CD4-positive, alpha-beta T cell treated with Interleukin-4 for 1 hour (primary cell): ENCODE results near the gene COPA.
"Not testable (repeated sequence)": the region's sequence is repeated elsewhere in the genome, so short reads cannot be mapped to it uniquely, and the experiment has no call there.

Source experiments
- DNase-seq, 2 donors: peaks; one replicate each; pipeline ENCODE4 v3.0.0-alpha.2; 2020 to 2022

Gene COPA

DNA sequence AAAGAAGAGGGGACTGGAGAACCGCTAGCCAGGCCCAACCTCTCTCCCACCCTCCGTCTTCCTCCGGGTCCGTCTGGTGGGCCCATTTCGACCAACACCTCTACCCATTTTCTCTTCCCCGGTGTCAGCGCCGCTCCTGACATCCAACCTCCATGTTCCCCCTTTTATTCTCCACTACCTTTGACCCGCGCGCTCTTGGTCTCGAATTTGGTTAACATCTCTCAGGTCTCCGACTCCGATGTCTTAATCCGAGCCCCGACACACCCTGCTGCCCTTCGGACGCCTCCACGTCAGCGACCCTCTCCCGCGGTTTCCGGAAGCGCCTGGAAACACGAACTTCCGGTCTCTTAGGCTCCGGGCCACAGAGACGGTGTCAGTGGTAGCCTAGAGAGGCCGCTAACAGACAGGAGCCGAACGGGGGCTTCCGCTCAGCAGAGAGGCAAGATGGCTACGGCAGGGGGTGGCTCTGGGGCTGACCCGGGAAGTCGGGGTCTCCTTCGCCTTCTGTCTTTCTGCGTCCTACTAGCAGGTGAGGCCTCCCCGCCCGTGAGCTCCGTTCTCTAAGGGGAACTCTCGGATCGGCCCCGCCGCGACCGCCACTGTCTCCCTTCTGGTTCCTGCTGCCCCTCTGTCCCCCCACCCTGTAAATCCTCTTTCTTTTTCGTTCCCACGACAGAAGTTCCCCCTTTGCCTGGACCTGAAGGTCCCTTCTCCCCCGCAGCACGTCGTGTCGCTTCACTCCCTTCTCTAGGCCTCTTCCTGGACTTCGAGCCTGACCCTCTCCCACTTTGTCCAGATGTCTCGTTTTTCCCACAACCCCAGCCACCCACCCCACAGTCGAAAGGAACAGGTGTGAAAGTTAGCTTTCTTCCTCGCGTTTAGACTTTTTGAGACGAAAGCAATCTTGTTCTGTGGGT is at the start of gene COPA, which contains the start of gene NCSTN:
COPA (minus strand) TSS at position 298 of the 917 bp plus-strand sequence; CDS start at position 218, 80 bp downstream.
NCSTN (plus strand) TSS at position 431 of the 917 bp plus-strand sequence; CDS start at position 445, 14 bp downstream.
- DNase-seq, result peak; percentile 94 to 95

DNA sequence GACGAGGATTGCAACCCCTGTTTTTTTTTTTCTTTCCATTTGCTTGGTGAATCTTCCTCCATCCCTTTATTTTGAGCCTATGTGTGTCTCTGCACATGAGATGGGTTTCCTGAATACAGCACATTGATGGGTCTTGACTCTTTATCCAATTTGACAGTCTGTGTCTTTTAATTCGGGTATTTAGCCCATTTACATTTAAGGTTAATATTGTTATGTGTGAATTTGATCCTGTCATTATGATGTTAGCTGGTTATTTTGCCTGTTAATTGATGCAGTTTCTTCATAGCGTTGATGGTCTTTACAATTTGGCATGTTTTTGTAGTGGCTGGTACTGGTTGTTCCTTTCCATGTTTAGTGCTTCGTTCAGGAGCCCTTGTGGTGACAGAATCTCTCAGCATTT is 45.4 kb upstream of the COPA start:
- DNase-seq, result not testable (repeated sequence)

DNA sequence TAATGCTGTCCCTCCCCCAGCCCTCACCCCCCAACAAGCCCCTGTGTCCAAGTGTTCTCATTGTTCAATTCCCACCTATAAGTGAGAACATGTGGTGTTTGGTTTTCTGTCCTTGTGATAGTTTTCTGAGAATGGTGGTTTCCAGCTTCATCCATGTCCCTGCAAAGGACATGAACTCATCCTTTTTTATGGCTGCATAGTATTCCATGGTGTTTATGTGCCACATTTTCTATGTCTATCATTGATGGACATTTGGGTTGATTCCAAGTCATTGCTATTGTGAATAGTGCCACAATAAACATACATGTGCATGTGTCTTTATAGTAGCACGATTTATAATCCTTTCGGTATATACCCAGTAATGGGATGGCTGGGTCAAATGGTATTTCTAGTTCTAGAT is 41.8 kb upstream of the COPA start:
- not testable (repeated sequence) for DNase-seq

DNA sequence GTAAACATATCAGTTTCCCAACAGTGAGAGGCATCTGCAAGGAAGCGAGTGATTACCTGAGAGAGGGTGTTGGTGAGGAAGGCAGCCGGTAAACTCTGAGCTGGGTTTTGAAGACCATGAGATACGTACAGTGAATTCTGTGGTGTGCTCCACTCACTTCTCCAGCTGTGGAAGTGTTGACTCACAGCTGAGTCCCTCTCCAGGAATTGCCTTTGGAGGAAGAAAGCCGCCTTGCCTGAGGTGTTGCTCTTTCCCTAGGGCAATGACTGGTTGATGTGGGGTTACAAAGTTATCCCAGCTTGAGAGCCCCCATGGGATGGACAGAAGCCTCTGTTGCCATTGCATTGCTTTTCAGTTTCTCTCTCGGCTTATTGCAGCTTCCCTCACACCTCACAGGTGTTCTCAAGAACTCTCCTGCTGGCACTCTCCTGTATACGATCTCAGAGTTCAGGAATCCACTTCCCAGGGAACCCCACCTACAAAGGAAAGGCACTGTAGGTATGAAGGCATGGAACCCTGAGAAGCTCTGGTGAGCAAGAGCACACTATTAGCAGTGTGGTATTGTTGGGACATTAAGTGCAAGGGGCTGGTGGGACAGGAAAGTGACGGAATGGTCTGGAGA is 34.6 kb upstream of the COPA start:
- no peak for DNase-seq

DNA sequence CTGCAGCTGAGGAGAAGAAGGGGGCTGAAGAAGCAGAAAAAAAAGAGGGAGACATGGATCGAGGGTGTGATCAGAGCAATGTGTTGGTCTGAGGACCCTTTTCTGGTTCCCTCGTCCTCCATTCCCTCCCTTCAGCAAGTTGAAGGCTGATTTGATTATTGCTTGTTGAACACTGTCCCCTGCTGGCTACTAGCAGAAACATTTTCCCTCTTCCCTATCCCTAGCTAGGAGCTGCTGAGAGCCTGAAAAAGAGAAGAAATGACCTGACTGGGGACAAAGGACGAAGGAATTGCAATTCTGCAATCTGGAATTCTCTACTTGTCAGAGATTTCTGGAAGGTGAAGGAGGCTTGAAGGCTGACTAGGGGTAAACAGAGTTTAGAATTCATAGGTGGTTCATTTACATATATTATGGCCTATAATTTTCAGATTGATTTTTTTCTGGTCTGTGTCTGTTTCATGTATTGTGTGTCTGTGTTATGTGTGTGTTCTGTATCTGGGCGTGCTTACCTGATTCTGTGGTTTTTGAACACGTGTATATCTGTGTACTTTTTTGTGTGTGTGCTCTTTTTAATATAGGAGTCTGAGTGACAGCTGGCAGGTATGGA is 33.6 kb upstream of the COPA start:
- DNase-seq, result peak; percentile 32 to 63

DNA sequence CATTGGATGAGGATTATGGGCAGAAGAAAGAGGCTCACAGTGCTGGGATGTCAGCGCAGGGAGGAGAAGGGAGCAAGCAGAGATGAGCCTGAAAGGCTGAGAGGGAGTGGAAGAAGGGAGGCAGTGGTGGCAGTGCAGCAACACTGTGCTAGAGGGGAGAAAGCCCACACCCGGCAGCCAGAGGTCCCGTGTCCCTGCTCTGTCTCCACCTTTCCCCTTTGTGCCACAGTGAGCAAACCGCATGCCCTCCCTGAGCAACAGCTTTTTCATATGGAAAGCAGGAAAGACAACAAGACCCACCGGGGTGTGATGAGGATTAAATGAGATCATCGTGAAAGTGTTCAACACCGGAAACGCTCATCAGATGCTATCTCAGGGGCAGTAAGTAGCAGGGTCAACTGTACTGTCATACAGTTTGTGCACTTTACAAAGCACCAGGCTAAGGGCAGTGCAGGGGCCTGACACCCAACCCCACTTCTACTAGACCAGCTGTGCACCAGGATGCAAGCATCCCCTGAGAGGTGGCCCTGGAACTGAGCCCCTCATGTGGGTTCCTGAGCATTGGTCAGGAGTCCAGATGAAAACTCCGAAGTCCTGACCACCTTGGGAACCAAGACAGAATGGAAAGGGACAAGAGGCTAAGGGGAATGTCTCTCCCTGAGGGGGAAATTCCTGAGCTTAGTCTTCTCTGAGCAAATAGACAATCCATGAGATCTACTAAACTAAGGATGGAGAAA is 32.9 kb upstream of the COPA start:
- peak in 1 of 2 donors; percentile 11 for DNase-seq

DNA sequence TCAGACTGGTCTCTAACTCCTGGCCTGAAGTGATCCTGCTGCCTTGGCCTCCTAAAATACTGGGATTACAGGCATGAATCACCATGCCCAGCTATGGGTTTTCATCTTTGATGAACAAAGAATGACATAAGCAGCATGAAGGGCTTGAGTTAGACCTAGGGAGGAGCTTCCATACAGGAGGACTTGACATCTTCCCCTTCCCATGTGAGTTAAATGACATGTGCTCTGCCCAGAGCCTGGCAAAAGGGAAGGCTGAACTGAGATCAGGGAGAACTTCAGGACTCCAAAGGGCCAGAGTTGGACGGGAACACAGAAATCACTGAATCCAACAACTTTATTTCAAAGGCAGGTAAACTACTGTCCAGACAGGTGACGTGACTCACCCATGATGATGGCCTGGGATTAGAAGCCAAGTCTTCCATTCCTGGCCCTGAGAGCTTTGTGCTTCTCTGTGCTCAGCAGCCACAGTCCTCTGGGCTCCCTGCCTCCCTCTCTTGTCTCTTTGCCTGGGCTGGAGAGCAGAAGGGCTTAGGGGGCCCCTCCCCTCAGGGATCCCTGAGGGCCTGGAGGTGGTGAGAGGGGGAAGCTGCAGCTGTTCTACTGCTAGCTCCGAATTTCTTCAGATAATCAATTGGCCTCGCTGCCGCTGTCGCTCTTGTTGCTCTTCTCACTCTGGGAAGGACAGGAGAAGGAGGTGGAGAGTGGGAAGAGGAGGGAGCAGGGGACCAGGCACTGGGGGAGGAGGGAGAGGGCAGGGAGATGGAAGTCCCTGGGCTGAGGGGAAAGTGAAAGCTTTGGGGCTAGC is 31.5 kb upstream of the COPA start:
- no peak for DNase-seq

DNA sequence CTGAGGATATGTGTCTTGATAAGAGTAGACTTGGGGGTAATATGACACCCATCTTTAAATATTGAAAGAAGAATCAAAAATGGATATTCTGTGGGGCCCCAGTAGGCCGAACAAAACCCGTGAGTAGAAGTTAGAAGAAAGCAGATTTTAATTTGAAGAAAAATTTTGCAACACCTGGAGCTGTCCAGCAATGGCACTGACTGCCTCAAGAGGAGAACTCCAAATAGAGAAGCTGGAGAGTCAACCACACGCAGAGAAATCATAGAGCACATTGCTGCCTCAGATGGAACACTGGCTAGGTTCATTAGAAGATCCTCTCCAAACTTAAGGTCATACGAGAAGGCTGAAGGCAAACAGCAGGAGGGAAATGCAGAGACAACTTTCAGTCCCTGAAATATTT is 30.6 kb upstream of the COPA start:
- no peak for DNase-seq

DNA sequence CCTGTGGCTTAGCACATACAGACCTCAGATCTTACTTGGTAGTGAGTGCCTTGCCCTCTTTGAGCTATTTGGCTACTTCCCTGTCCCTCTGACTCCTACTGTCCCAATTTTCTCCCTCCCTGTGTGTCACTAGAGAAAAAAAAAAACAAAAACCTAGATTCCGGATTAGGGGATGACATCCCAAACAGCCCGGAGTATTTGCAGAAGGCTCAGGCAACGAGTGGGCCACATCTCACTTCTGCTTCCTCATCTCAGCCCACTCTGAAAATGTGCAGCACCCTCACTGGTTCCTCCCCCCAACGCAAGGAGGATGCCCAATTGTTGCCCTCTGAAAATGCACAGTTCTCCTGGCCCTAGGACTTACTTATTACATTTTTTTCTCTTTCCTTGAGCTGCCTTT is 28.7 kb upstream of the COPA start:
- no peak for DNase-seq

DNA sequence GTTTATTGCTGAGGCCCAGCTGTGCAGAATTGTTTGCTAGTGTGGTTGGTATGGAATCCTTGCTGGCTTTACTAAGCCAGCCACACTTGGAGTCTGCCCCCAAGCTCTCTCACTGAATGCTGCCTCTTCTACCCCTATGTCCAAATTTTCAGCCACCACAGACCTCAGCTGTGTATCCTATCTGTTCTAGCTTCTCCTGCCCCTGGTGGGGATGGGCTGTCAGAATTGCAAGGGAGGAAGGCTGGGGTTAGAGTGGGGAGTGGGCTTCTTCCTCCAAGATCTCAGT is 28.2 kb upstream of the COPA start:
- DNase-seq, result no peak

DNA sequence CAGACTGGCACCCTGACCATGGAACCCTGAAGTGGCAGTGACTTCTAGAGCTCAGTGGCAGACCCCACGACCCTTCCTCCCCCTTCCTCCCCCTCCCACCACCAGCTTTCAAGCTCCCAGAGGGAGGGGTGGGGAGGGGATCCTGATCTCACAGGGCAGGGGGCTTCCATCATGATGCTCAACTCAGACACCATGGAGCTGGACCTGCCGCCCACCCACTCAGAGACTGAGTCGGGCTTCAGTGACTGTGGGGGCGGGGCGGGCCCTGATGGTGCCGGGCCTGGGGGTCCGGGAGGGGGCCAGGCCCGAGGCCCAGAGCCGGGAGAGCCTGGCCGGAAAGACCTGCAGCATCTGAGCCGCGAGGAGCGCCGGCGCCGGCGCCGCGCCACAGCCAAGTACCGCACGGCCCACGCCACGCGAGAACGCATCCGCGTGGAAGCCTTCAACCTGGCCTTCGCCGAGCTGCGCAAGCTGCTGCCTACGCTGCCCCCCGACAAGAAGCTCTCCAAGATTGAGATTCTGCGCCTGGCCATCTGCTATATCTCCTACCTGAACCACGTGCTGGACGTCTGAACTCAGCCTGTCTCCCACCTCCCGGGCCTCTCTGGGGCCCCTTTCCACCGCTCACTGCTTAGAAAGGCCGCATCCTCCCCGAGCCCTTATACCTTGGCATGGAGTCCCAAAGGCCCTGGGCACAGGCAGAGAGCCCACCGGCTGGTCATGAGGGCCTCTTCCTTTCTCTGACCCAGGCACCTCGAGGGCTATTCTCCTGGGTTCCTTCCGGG is 27.7 kb upstream of the COPA start:
- no peak for DNase-seq

DNA sequence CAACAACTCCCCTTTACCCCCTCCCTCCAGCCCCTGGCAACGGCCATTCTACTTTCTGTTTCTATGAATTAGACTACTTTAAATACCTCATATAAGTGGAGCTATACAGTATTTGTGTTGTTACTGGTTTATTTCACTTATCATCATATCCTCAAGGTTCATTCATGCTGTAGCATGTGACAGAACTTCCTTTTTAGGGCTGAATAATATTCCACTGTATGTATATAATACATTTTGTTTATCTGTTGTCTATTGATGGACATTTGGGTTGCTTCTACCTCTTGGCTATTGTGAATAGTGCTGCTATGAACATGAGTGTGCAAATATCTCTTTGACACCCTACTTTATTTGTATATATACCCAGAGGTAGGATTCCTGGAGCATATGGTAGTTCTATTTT is 26.0 kb upstream of the COPA start:
- DNase-seq, result no peak

DNA sequence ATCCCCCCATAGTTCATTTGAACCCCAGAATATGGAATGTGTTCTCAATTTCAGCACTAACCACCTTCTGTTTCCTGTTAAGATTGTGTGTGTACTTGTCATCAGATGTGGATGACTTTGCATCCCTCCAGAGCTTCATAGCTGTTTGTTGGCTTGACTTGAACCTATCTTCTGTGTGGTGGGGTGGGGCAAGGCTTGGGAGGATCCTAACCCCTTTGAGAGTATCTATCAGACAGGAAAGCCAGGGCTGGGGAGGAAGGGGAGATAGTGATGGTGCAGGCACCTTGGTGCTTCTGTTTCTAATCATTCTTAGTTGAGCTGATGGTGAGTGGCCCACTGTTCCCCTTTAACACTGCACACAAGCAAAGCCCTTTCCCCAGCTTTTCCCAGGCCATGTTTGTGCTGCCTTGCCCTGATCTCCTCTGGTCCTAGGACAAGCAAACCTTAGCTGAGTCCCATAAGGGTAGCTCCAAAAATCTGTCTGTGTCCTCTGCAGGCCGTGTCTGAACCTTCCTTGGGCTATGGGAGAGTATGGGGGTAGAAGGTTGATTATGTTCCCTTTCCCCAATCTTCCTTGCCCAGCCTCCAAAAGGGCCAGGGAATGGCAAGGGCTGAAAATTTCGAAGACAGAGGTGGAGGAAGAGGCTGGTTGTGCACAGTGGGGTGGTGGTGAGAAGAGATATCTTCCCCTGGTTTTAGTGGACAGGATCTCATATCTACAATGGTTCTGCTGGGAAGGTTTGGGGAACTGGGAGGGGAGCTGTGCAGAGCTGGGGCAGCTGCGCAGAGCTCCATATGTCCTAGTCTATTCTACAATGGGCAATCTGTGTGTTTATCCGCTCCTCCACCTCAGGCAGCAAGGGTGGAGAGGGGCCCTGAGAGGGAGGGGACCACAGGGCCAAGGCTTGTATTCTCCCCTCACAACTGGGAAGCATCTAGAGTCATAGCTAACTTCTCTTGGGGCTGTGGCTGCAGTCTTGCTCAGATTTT is 25.2 kb upstream of the COPA start:
- no peak for DNase-seq

DNA sequence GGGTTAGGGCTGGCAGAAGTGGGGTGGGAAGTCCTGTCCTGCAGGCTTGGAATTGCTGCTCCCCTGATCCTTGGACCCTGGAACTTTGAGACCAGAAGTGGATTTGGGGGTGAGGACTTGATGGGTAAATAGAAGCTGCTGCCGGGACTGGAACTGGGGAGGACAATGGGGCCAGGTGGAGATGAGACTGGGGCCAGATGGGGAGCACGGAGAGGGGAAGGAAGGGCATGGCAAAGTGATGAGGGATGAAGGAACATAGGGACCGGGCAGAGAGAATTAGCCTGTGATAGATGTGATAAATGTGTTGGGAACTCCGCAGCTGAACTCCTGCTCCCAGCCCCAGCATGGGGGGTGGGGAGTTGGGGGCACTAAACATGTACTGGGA is 24.5 kb upstream of the COPA start:
- DNase-seq, result no peak

DNA sequence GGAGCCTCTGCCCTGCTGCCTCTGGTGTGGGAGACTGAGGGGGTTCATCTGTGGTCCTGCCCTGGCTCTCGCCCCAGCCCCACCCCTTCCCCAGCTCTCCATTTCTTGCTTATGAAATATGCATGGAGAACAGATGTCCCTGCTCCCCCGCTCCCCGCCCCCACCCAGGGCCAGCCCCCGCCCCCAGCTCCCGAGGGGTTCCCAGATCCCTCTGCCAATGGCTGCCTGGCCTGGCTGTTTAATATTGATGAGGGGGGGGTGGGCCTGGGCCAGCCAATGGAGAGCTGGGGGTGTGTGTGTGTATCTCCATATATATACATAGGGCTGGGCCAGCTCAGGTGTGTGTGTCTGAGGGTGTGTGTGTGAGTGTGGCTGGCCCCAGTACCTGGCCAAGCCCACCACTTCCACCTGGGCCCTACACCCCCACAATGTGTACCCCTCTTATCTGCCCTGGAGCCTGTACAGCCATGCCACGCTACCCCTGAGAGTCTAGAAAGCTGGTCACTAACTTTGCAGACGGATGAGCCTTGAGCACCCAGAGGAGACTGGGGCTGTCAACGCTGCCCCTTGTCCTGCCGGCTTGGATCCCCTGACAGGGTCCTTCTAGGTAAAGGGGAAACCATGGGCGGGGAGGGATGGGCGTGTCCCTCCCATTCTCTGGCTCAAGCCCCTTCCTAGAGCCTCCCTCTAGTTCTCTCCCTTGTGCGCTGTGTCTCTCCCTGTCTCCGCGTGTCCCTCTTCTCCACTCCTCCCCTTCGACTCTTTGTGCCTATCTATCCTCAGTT is 23.9 kb upstream of the COPA start, which contains the start of gene NHLH1:
NHLH1 (plus strand) TSS at position 341 of the 785 bp plus-strand sequence. CDS start 3,661 bp downstream, outside the sequence.
- DNase-seq, result no peak

DNA sequence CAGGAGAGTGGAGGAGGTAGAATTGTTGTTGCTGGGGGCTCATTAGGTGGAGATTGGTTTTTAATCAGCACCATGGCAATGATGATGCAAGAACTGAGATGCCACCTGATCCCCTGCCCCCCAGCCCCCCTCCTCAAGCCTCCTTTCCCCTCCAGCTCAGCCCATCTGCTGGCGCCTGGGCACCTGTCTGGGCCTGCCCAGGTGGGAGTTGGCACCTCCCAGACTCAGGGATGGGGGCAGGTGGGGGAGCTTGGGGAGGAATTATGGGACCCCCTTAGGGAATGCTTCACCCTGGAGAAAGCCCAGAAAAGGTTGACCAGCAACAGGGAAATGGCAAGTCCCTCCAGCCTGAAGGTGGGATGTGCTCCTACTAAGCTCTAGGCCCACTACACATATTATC is 22.3 kb upstream of the COPA start:
- no peak for DNase-seq

DNA sequence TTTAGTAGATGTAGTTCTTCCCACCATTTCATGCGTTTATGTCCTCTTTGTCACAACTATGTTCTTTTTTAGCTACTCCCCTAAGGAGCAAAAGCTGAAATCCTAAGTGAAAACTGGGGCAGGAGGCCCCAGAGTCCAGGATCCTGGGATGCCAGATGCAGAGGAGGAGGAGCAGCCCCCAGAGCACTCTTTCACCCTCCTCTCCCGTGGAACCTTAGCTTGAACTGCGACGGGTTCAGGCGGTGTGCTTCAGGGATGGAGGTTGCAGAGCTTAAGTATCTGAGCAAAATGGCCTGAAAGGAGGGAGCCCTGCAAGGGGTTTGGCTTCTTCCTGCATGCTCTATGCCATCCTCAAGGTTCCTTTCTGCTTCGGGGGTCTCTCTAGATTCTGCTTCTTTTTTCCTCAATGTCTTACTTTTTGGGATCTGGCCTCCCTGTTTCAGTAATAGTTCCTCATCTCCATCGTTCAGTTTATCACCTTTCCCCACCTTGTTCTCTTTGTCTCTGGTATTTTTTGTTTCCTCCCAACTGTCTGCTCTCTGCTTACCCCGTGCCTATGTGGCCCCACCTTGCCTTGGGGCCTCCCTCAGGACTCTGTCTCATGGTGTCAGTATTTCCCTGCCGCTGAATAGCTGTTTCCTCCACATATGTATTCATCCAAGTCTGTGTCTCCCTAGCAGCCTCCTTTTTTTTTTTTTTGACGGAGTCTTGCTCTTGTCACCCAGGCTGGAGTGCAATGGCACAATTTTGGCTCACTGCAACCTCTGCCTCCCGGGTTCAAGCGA is 21.1 kb upstream of the COPA start:
- no peak for DNase-seq

DNA sequence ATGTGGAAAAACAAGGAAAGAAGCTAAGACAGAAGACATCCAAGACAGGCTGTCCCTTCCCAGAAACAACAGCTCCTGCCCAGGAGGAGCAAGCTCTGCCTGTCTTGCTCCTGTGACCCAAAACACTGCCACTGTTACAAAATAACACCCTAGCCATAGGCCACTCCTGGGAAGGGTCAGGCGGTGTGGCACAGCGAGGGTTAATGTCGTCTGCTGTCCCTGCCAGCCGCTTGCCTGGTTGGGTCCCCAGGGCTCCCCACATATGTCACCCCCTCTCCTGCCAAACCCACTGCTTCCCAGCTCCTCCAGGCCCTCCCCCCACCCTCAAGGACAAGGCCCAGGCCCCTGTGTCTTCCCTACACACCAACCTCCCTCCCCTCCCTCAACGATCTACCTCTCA is 20.0 kb upstream of the COPA start:
- no peak for DNase-seq
